NCI-H345 treated with DMSO at 0.1 percent for 48 hours (cell line): Measurements from ENCODE around the gene CADM2.
A peak's percentile ranks its signal among the peaks of the same experiment; 100 is the strongest.

Experiments used
- DNase-seq: peaks from one replicate; lab custom pipeline; 2025; ENCODE audit not compliant: unreplicated experiment; lab: John Stamatoyannopoulos, UW

CADM2 gene

DNA sequence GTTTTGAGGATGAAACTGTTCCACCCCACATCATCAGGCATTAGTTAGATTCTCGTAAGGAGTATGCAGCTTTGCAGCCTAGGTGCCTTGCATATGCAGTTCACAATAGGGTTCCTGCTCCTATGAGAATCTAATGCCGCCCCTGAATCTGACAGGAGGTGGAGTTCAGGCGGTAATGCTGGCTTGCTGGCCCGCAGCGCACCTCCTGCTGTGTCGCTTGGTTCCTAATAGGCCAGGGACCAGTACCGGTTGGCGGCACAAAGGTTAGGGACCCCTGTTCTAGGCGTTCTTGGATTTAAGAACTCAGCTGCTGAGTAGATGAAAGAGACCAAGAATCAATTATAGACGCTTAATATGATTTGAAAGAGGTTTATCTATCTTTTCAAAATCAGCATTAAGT lies 595.4 kb downstream of the CADM2 start:
- no peak for DNase-seq

DNA sequence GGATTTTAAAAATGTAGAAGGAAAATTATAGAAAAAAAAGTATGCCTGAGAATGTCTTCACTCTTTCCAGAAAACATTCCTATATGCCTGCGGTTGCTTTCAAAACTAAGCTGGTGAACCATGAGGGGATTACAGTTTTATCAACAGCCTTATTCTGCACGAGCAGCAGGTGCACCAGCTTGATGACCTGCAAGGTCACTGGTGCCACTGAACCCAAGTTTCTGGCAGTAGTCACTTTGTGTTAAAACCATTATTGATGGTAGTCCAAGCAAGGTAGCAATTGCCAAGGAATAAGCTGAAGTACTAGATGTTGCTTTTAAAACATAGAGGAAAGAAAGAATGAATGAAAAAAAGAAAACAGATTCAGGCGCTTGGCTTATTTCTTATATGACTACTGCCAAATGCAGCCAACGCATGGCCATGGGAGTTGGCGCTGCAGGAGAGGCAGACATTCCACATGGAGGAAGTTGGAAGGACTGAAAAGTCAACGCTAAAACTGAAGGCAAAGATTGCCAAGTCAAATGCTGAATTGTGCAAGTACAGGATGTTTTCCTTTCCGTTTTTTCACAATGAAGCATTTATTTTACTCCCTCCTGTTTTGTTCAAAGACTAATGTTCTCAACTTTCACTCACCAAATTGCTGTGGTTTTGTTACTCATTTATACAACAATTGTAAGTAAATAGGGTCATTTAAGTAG lies 601.4 kb downstream of the CADM2 start:
- DNase-seq: no peak

DNA sequence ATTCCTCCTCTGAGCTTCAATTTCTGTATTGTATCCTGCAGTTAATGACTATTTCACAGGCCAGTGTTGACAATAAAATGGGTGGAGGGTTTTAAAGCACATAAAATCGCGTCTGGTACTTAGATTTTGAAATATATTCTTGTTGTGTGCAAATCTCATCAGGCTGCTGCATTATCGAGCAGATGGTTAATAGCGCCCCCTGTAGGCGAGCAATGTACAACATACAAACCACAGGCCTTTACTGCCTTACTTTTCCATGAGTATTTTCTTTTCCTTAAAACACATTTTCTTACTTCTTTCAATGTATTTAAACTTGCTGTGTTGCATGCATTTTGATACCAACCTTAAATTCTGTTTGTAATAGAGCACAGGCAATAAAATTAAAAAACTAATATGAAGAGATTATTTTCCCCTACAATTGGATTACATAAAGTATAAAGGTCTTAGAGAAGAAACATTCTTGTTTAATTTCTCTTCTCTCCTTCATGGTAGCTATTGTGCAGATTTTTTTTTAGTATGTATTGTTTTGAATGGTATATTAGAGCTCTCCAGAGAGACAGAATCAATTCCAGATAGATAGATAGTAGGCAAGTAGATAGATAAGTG lies 608.4 kb downstream of the CADM2 start:
- DNase-seq: no peak

DNA sequence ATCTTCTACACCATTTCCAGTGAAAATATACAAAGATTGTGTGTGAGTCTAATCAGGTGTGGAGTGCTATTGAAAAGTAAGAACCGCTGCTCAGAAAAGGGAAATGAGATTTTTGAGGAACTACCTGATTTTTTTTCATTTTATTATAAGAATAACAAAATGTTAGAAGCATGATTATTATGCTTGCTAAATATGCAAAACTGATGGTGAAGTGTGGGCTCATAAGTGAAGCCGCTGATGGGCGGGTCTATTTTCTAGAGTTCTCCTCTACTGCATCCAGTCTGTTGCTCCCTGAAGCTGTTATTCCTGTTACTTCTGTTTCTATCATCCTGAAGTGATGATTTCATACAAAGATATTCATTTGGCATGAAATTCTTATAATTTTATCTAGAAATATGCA lies 612.0 kb downstream of the CADM2 start:
- no peak for DNase-seq

DNA sequence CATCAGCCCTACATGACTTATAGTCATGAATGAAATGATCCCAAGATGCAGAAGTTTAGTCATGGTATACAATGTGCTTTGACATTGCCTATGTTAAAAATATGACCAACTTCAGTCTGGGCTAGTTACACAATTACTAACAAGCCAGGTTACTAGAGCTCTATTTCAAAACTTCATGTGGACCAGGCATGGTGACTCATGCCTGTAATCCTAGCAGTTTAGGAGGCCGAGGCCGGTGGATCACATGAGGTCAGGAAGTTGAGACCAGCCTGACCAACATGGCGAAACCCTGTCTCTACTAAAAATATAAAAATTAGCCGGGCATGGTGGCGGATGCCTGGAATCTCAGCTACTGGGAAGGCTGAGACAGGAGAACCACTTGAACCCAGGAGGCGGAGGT lies 613.0 kb downstream of the CADM2 start:
- DNase-seq: no peak

DNA sequence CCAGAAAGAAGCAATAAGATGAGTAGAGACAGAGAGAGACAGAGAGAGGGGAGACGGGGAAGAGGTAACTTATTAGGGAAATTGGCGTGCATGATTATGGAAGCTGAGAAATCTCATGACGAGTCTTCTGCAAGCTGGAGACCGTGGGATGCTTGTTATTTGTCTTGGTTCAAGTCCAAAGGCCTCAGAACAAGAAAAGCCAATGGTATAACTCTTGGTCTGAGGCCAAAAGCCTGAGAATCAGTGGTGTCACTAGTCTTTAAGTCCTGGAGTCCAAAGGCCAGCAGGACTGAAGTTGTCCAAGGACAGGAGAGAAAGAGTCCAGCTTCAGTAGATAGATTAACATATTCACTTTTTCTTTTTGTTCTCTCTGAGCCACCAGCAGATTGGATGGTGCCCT lies 613.6 kb downstream of the CADM2 start:
- DNase-seq: no peak

DNA sequence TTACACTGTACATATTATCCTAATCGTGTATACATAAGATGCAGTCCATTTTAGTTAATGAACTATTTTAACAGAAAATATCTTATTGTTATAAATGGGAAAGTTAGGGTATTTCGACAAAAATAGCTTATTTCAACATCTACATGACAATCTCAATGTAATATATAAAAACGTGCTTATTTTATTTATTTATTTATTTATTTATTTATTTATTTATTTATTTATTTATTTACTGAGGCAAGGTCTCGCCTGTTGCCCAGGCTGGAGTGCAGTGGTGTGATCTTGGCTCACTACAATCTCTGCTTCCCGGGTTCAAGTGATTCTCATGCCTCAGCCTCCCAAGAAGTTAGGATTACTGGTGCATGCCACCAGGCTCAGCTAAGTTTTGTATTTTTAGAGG lies 614.2 kb downstream of the CADM2 start:
- DNase-seq: no peak

DNA sequence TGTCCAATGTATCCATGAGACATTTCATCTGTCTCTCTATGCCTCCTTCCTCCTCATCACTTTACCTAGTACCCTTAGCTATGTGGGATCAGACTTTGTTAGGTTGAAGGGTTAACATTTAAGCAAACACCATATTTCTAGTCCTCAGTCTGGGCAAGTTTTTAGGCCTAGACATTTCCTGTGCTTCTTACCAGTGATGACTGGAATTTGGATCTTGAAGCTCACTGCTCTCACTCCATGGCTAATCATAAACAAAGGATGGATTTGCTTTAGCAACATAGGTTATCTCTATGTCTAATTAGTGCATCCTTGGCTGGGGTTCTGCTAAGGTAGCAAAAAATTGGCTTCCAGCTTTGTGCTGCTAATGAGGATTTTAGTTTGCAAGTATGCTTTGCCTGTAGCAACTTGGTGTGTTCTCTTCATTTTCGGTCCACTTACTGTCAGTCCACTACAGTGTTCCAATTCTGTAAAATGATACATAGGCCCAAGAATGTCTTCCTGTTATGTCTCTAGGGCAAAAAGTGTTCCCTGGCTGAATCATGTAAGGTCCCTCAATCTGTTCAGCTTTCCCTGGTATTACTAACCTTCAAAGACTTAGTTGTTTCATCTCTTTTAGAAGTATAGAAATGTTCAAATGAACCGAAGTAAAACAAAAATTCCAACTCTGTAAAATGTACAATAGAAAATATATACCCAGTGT lies 615.4 kb downstream of the CADM2 start:
- DNase-seq: no peak

DNA sequence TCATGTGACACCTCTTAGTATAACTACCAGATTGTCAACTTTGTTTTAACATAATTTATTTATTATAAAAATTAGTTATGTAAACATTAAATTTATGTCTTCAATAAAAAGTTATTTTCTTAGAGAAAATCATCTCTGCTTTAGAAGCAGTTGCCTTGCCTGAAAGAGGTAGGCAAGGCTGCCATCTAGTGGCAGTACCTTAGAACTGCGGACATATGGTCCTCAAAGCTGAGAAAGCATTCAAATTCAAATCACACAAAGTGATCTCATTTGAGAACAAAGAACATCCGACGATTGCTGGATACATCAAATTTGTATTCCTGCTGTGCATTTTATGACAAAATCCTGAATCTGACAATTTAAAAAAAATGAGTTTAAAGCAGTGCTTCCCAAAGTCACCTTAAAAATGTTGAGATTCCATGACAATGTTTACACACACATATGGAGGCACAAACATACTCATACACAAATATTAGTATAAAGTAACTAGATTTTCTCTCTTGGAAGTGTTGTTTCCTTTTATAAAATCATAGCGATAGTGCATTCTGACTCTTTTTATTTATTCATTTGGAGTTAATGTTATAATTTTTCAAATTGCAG lies 617.4 kb downstream of the CADM2 start:
- peak; percentile 38 for DNase-seq

DNA sequence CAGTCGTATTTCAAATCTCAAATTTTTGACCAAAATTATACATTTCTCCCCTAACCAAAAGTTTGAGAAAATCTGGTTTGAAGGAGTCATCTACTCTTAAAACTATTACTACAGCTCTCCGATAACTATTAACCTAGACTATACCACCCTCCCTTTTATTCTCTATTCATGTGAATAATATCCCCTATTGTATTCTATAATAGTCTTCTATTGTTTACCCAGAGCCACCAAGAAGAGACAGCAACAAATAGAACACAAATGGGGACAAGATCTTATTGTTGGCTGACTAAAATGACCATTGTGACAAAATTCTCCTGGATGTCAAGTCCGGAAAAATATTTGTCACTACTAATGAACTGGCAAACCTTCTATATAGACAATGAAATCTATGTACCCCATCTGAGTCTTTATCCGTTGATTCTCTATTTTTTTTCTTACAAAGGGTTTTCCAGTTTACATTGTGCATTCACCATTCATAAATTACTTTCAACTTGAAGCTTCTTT lies 618.0 kb downstream of the CADM2 start:
- DNase-seq: no peak

DNA sequence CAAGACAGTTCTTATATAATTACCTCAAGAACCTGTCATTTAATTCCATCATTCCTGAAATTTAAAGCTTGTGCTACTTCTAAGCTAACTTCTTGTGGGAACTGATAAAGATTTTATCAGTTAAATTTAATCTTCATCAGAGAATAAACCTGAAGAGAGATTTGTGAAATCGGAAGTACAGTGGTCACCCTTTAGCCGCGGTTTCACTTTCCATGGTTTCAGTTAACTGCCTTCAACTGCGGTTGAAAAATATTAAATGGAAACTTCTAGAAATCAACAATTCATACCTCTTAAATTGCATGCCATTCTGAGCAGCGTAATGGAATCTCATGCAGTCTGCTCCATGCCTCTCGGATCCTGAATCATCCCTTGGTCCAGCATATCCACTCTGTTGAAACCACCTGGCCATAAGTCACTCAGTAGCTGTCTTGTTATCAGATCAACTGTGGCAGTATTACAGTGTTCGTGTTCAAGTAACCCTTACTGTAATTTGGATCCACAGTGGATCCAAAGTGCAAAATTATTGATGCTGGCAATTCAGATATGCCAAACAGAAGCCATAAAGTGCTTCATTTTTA lies 626.1 kb downstream of the CADM2 start:
- DNase-seq: no peak

DNA sequence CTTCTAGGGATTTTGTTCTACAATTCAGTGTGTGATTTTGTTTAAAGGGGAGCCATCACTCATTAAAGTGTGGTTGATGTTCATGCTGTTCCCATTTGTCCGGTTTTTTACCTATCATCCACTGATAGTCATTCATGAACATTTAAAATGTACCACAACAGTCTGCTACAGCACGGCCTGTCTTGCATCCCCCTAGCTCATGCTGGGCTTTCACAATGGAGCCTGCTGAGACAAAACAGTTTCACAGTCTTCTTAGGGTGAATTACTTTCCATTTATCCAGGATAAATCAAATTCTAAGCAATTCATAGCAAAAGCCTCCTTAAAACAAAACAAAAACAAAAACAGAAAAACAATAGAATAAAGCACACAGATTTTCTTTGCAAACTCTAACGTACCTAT lies 627.2 kb downstream of the CADM2 start:
- DNase-seq: no peak

DNA sequence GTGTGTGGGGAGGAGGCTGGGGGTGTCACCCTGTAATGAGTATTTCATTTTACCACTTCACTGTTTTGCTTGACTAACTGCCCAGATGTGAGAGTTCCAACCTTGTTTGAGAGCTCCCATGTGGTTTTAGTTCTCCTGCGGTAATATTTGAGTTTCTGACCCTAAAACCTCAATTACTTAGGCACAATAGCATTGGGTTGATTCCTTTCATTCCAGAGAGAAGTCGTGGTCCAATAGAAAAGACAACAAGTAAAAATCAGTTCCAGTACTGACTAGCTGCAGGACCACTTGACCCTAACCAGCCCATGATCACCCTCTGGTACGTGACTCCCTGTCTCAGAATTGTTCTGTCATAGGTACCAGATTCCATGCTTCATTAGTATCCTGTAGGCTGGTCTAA lies 630.4 kb downstream of the CADM2 start:
- no peak for DNase-seq

DNA sequence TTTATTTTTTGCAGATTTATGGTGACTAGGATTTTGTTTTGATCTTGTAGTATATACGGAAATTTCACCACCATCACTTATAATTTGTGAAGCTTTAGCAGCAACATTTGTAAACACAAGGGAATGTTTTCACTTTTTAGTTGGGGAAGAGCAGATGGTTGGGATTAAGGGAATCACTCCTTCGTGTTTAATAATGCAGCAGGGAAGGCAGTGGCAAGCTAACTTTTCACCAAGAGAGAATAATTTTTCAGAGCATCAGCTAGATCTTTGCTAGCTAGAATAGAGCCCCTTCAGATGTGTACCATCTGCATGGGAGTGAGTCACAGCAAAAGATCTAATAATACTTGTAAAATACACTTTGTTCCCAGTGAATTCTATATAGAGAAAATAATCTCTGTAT lies 632.7 kb downstream of the CADM2 start:
- DNase-seq: no peak

DNA sequence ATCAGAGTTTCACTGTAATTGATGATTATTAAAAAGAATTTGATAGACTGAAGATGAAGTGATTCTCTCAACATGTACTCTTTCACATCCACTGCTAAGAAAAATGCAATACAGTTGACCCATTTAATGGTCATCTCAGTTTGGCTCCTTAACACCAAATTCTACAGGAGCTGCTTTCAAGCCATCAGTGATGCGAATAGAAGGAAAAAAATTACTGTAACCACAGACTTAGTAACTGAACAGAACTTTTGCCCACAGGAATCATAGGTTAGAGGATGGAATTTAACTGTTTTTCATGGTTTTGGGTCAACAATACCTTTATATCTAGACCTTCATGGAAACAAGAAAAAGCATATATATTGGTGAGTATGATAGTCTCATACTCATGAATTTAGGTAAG lies 633.5 kb downstream of the CADM2 start:
- DNase-seq: no peak

DNA sequence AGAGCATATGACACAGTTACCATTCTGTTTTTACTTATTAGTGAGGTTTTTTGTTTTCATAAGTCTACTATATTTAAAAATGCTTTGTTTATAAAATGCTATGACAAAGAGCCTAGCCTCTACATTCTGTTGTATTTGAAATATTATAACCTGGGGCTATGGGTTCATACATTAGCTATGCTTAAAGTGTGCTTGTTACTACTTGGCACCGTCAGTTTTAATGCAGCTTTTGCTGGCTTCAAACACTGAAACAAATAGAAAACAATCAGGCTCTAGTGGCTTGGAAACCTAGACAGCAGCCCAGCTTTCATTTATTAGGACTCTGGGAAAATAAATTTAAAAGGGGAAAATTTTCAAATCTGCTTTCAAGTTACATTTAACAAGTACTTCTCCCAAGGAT lies 635.9 kb downstream of the CADM2 start:
- DNase-seq: no peak

DNA sequence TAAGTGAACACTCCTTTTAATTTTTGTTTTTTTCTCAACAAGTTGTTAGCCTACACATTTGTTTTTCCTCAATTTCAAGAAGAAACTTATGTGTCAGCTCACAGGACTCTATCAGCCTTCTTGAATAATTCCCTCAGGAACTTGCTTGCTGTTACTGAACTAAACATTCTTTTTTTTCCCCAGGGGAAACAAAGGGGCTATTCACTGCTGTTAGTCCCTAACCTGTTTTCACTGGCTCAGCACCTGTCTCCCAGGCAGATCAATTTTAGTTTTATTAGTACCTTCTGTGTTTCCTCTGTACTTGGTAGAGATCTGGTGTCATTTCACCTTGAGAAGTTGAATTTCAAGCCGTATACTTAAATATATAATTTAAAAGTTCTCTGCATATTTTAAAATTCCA lies 644.6 kb downstream of the CADM2 start:
- no peak for DNase-seq

DNA sequence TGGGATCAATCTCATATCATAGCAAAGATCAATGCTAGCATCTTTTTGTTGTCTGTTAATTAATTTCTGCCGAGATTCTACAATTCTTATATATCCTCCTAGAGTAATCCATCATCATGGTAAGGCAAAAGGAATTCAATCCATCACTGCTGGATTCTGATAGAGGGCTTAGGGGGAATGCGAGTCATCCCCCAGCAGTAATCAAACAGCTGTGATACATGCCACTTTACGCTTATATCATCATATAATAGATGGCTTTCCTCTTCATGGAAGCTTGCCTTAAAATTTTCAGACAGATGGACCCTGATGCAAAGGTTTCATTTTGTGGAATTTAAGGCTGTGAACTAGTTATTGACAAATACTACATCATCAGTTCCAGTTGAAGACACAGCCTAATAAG lies 645.9 kb downstream of the CADM2 start:
- no peak for DNase-seq

DNA sequence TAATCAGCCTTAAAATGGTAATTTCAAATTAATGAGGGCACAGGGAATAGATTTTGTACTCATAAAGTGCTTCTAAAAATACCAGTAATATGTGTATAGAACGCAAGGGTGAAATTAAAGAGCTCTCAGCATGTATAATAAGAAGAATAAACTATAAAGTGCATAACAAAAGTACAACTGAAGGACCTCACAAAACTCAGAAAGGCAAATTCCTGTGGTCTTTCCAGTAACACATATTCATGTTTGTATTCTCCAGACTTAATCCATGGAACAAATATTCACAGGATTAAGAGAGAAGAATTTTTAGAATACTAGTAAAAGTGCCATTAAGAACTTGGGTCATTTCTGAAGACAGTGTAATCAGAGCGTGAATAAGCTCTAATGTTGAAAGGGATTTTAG lies 646.3 kb downstream of the CADM2 start:
- DNase-seq: no peak

DNA sequence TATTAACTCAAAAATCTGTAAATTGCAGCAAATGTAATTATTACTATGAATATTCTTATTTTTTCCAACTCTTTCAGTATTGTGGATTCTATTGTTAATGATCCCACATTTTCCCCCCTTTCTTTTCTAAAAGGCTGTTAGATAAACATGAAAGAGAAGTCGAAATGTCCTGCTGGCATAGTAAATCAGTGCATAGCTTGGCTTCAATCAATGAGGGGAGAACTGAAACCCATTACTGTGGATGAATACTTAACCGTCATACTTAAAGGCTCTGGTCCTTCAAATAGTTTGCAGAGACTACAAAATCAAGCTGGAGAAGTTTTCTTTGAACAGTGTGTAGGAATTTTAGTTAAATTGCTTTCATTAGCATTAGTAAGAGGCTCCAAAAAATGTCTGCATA lies 667.9 kb downstream of the CADM2 start:
- no peak for DNase-seq

DNA sequence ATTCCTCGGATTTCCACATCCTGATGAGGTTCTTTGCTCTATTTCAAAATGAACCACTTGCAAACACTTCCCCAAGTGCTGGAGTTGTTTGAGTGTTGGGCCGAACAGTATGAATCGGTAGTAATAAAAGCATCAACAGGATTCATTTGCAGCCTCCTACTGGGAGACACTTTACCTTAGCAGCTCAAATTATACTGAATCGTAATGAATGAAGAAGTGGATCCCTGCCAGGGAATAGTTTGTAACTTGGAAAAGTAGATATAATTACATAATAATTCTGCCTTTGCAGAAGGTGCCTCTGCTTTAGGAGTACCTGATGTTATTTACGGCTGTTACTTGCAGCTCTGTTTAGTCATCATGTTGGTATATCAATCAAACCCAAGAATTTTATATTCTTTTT lies 669.1 kb downstream of the CADM2 start:
- DNase-seq: peak; percentile 3

DNA sequence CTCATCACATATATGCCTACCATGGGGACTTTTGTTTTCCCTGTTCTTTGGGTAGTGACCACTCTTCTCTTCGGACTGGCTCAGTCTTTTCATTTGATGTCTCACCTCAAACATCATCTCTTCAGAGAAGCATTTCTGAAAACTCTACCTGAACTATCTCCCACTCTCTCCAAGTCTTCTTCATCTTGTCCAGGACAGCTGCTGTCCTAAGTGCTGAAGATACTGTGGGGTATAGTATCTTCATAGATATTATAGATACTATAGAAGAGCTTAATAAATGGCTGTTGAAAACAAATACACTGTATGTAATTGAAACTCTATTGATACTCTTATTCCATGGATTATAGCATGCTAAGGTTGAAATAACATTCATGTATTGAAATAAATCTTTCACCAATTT lies 672.3 kb downstream of the CADM2 start:
- no peak for DNase-seq
